Measurements from ENCODE around the gene MRPL11.
A peak's percentile ranks its signal among the peaks of the same experiment; 100 is the strongest.

The MRPL11 gene

DNA sequence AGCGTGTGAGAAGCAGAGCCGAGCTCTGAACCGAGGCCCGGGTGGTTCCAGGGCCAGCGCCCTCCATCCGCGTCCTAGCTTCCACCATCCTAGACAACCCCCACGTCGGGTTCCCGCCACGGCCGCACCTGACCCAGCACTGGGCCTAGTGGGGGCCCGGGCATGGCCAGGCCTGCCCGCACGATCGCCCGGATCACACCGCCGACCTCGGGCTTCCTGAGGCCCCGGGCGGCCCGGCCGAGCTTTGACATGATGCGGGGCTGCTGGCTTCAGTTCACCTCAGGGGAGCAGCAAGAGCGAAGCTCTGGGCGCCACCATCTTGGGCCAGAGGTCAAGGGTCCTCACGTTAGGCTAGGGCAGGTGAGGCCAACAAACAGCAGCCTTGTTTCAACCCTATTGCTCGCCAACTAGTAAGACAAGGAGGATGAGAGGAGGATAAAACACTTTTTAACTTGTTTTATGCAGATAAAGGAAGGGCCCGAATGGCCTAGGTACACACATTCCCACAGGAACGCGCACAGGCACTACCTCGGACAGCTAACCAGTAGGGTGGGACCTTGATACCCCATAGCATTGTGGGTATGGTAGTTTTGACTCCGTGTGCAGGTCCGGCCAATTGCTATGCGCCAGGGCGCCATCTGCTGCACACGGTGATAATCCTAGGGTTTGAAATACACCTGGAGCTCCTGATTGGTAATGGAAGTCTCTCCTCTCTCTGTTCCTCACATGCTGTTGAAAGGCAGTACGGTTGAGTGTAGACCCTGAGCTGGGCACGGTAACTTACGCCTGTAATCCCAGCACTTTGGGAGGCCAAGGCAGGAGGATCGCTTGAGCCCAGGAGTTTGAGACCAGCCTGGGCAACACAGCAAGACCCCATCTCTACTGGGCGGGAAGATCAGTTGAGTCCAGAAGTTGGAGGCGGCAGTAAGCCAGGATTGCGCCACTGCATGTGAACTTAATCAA lies at the start of gene MRPL11:
Gene MRPL11, minus strand, starts transcription at position 345 of the 963 bp plus-strand sequence. Its CDS starts 94 bp downstream, at position 251.
- TF ChIP-seq, protein P1, sequence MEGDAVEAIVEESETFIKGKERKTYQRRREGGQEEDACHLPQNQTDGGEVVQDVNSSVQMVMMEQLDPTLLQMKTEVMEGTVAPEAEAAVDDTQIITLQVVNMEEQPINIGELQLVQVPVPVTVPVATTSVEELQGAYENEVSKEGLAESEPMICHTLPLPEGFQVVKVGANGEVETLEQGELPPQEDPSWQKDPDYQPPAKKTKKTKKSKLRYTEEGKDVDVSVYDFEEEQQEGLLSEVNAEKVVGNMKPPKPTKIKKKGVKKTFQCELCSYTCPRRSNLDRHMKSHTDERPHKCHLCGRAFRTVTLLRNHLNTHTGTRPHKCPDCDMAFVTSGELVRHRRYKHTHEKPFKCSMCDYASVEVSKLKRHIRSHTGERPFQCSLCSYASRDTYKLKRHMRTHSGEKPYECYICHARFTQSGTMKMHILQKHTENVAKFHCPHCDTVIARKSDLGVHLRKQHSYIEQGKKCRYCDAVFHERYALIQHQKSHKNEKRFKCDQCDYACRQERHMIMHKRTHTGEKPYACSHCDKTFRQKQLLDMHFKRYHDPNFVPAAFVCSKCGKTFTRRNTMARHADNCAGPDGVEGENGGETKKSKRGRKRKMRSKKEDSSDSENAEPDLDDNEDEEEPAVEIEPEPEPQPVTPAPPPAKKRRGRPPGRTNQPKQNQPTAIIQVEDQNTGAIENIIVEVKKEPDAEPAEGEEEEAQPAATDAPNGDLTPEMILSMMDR (IDR thresholded peaks at IDR 0.05; ENCODE audit: low read depth, low read length): peak; percentile 76
- peak; percentile 73 for DNase-seq (ENCODE audit: extremely low read depth, low read depth)

GRCh38 chr11:66484806-66485380 lies 46.2 kb upstream of the MRPL11 start:
- DNase-seq (ENCODE audit: extremely low read depth, low read depth): no peak
- TF ChIP-seq, protein P1 (IDR thresholded peaks at IDR 0.05; ENCODE audit: low read depth, low read length): no peak

- TF ChIP-seq, protein P1 (IDR thresholded peaks at IDR 0.05; ENCODE audit: low read depth, low read length): no peak
- DNase-seq (ENCODE audit: extremely low read depth, low read depth): peak; percentile 91
These were observed 41.7 kb upstream of the MRPL11 start, which contains the start of gene DPP3 for GRCh38 chr11:66480117-66480938. TSS of gene DPP3 (plus strand) at chr11:66480434. CDS start at chr11:66482201, 1,767 bp downstream.

- DNase-seq (ENCODE audit: extremely low read depth, low read depth): no peak
- TF ChIP-seq, protein P1 (IDR thresholded peaks at IDR 0.05; ENCODE audit: low read depth, low read length): no peak
These were observed 40.9 kb upstream of the MRPL11 start for GRCh38 chr11:66479394-66480116.

DNA sequence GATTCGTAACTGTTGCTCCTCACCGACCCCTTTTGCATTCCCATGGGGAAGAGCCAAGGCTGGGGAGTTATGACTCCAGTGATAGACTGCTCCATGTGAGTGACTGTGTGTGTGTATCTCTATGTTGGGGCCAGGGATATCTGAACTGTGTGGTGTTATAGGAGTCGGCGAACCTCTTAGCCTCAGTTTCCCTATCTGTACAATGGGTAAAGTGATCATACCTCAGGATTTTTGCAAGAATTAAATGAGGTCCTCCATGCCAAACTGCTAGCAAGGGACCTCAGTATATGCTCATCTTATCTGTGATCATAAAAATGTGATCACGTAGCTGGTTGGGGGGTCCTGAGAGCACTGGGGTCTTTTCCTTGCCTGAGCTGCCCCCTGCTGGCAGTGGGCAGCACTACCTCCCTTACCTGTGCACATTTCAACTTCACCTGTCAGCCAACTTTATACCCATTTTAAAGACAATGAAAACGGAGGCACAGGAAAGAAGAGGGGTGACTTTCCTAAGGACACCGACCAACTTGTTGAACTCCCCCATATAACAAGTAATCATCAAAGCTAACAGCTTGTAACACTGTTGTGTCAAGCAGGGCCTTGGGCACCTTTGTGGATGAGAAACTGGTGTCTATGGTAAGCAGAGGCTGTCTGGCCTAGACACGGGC lies 40.2 kb upstream of the MRPL11 start:
- no peak for DNase-seq (ENCODE audit: extremely low read depth, low read depth)
- TF ChIP-seq, protein P1 (IDR thresholded peaks at IDR 0.05; ENCODE audit: low read depth, low read length): peak; percentile 70
